Breast epithelium (tissue), 4 donors: ENCODE data around the gene BDKRB2. TPM values are rescaled to one million over a fixed set of nuclear protein-coding genes. Genes with fewer than 3 reads are reported as not detected.

ENCODE experiments used
- DNase-seq, 2 donors: peaks; one replicate each; pipeline ENCODE4 v3.0.0-alpha.2; 2019; ENCODE audit warnings: low spot score in 2 of 2
- H3K27ac ChIP-seq, 2 donors: fragments of 200-600 bp; sonication (generic) in 1 of 2; one replicate each; pipeline ENCODE4 v1.5.1; 2016 to 2019; ENCODE audit warnings: mild to moderate bottlenecking in 1 of 2
- H3K27me3 ChIP-seq, 2 donors: fragments of 200-600 bp; sonication (generic) in 1 of 2; one replicate each; pipeline versions ENCODE4 v1.5.1 to v1.6.0; 2017 to 2019; ENCODE audit warnings: control low read depth in 1 of 2, mild to moderate bottlenecking in 1 of 2
- H3K36me3 ChIP-seq: fragments of 200-600 bp; one replicate; pipeline ENCODE4 v1.5.1; 2019
- H3K4me1 ChIP-seq, 2 donors: fragments of 200-600 bp; sonication (generic); one replicate each; pipeline ENCODE4 v1.5.1; 2016 to 2019; ENCODE audit warnings: control low read depth in 1 of 2
- H3K4me3 ChIP-seq, 3 donors: fragments of 200-600 bp; sonication (generic); 1 replicate in 2 of 3; 2 replicates in 1 of 3; pipeline ENCODE4 v1.5.1; 2016 to 2019; ENCODE audit warnings: mild to moderate bottlenecking in 3 of 3, moderate library complexity in 2 of 3
- H3K9me3 ChIP-seq, 2 donors: fragments of 200-600 bp; sonication (generic) in 1 of 2; one replicate each; pipeline ENCODE4 v1.5.1; 2016 to 2019; ENCODE audit warnings: control low read depth in 1 of 2
- POLR2A ChIP-seq: fragments of 450-650 bp; IDR thresholded peaks from one replicate; pipeline ENCODE4 v1.6.1; 2016; ENCODE audit warnings: antibody characterized with exemption, mild to moderate bottlenecking, moderate library complexity
- POLR2AphosphoS5 ChIP-seq, 3 donors: sonication (generic); formaldehyde crosslinking; IDR thresholded peaks; one replicate each; pipeline ENCODE4 v1.6.1; 2017; ENCODE audit warnings: antibody characterized with exemption in 3 of 3
- intact Hi-C: fragments of 100-400 bp; cut with DNase I; formaldehyde crosslinking; loops from one replicate; pipeline ENCODE4 v1.15.1; 2023; ENCODE audit warnings: low total_unique reads
- total RNA-seq, 3 donors: library from RNA; depleted of rRNA; stranded (reverse); fragments of >200 nt; gene quantifications; one replicate each; pipeline ENCODE4 v1.1.0, GENCODE V29; 2016
- TF ChIP-seq, protein P1 (sequence below), 3 donors: fragments of 450-650 bp; IDR thresholded peaks; one replicate each; pipeline ENCODE4 v1.5.1; 2016 to 2017; ENCODE audit warnings: antibody characterized with exemption in 3 of 3, mild to moderate bottlenecking in 3 of 3, moderate library complexity in 3 of 3

Gene BDKRB2
- total RNA-seq, 3 donors from 2014 or later: 1.1 to 5.6 (median 4.2) TPM

DNA sequence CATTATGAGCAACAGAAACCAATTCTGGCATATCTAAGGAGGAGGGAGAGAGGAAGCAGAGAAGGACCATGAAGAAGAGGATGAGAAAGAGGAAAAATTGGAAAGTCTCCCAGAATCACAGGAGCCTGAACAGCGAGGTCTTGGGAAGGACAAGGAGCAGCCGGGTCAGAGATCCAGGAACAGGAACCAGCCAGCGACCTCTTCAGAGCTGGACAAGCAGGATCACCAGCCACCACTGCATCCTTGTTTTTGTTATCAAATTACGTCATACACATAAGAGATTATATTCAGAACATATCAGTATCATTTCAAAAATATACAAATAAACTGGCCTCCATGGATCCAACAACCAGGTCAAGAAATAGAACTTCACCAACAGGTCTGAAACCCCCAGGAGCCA is 22.1 kb upstream of the BDKRB2 start:
- intact Hi-C loops: loop anchor here (5.0 kb wide), 1 partner anchor 670 kb away; no protein-coding TSS in a partner anchor
- TF ChIP-seq, protein P1, sequence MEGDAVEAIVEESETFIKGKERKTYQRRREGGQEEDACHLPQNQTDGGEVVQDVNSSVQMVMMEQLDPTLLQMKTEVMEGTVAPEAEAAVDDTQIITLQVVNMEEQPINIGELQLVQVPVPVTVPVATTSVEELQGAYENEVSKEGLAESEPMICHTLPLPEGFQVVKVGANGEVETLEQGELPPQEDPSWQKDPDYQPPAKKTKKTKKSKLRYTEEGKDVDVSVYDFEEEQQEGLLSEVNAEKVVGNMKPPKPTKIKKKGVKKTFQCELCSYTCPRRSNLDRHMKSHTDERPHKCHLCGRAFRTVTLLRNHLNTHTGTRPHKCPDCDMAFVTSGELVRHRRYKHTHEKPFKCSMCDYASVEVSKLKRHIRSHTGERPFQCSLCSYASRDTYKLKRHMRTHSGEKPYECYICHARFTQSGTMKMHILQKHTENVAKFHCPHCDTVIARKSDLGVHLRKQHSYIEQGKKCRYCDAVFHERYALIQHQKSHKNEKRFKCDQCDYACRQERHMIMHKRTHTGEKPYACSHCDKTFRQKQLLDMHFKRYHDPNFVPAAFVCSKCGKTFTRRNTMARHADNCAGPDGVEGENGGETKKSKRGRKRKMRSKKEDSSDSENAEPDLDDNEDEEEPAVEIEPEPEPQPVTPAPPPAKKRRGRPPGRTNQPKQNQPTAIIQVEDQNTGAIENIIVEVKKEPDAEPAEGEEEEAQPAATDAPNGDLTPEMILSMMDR (IDR thresholded peaks at IDR 0.05): no peak
- TF ChIP-seq POLR2A: no peak
- no peak for TF ChIP-seq POLR2AphosphoS5 (IDR thresholded peaks at IDR 0.05)
- Histone ChIP-seq H3K9me3 (no peaks in the 10 kb centered on the region), H3K27me3 (no peaks in the 10 kb centered on the region), H3K36me3 (no peaks in the 10 kb centered on the region), H3K4me1 (no peaks in the 10 kb centered on the region), H3K4me3 (no peak overlapping the region), H3K27ac (no peak overlapping the region)
- no peak for DNase-seq

DNA sequence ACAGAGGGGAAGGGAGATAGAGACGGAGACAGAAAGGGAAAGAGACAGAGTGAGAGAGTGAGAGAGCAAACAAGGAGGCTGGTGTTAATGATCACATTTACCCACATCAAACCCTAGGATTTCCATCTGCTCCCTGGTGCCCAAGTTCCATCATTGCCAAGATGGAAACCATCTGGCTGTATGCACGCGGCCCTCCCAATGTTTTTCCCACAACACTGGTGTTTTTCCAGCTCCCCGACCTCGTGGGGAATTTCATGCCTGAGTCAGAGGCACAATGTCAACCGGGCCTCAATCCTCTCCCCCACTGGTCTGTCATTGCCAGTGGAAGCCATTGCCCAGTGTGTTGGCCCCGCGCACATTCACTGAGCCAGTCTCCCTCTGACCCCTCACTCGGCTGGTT is 19.9 kb upstream of the BDKRB2 start:
- Histone ChIP-seq H3K4me1 (no peaks in the 10 kb centered on the region), H3K9me3 (no peaks in the 10 kb centered on the region), H3K36me3 (no peaks in the 10 kb centered on the region), H3K27me3 (no peaks in the 10 kb centered on the region), H3K4me3 (no peak overlapping the region), H3K27ac (no peak overlapping the region)
- TF ChIP-seq POLR2AphosphoS5 (IDR thresholded peaks at IDR 0.05): no peak
- TF ChIP-seq, protein P1 (IDR thresholded peaks at IDR 0.05): no peak
- no peak for TF ChIP-seq POLR2A
- intact Hi-C loops: loop anchor here (5.0 kb wide), 1 partner anchor 672 kb away; no protein-coding TSS in a partner anchor
- DNase-seq: no peak

DNA sequence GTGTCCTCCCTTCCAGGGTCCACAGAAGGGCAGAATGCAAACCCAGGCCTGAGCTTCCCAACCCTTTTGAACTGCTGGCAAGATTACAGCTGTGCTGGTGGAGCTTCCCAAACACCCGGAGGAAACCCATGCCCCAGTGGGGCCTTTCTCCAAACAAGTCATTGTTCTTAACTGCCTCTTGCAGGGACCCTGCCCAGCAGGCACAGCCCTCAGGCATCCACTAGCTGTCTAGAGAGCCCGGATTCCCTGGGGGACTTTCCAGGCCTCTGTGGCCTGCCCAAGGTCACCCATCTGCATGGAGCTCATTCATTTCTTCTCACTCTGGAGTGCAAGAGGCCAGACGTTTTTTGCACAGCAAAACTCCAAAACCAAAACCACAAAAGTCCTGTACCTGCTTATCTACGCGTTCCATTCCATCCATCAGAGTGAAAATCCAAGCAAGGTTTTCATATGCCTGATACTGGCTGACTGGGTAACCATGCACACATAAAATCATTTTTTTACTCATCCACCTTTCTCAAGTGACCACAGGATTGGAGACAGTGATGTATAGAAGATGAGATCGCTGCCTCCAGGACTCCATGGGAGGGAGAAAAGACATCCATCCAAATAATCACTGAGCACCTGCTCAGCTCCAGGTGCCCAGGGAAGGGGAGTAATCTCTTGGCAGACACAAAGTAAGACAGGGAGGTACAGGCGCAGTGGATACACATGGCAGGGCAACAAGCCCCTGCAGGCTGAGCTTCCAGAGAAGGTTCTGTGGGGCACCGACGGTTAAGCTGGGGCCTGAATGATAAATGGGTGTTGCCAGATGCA is 17.2 kb upstream of the BDKRB2 start:
- Histone ChIP-seq H3K27me3 (no peaks in the 10 kb centered on the region), H3K27ac (no peak overlapping the region), H3K4me3 (no peak overlapping the region), H3K9me3 (no peaks in the 10 kb centered on the region), H3K36me3 (no peaks in the 10 kb centered on the region), H3K4me1 (no peaks in the 10 kb centered on the region)
- TF ChIP-seq, protein P1 (IDR thresholded peaks at IDR 0.05): no peak
- TF ChIP-seq POLR2AphosphoS5 (IDR thresholded peaks at IDR 0.05) (no peak), POLR2A (no peak)
- intact Hi-C loops: no loop called here
- no peak for DNase-seq

DNA sequence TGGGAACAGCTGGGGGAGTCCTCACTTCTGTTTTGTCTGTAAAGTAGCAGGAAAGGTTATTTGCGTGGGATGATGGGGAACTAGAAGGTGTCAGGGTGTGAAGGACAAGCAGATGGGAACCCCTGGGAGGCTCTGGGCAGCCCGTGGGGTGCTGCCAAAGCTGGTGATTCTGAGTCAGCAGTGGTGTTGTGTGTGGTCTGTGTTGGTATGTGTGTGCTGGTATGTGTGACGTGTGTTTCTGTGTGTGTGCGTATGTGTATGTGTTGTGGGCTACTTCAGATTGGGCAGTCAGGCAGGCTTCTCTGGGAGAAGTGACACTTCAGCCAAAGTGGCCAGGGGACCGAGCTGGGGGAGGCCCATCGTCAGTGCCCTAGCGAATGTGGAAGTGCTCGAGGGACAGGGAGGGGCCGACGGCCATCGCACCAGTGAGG is 15.3 kb upstream of the BDKRB2 start:
- no peak overlapping the region for H3K27ac ChIP-seq
- no peaks in the 10 kb centered on the region for H3K36me3 ChIP-seq
- H3K4me1 ChIP-seq: no peaks in the 10 kb centered on the region
- H3K9me3 ChIP-seq: no peaks in the 10 kb centered on the region
- H3K27me3 ChIP-seq: no peaks in the 10 kb centered on the region
- intact Hi-C loops: no loop called here
- no peak for DNase-seq
- TF ChIP-seq, protein P1 (IDR thresholded peaks at IDR 0.05): no peak
- TF ChIP-seq POLR2A (no peak), POLR2AphosphoS5 (IDR thresholded peaks at IDR 0.05) (no peak)
- H3K4me3 ChIP-seq: no peak overlapping the region

DNA sequence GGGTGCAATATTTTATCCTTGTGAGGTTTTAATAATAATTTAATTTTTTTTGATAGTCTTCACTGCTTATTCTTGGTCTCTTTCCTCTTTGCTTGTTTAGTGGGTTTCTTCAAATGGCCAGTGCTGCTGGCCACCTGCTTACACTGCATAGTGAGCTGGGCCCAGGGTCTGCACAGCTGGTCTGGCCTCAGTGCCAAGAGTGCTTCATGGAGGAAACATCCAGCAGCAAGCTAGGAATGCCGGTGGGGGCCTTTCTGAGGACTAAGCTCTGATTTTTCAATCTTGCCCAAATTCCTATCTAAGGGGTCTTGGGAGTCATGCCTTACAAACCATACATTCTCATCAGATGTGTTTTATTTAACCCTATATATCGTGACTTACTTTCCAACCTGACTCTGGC is 13.3 kb upstream of the BDKRB2 start:
- intact Hi-C loops: no loop called here
- no peaks in the 10 kb centered on the region for H3K9me3 ChIP-seq

More for the DNA sequence above, 13.3 kb upstream of the BDKRB2 start:
- Histone ChIP-seq H3K4me1 (no peaks in the 10 kb centered on the region), H3K27ac (no peak overlapping the region), H3K4me3 (no peak overlapping the region), H3K27me3 (no peaks in the 10 kb centered on the region), H3K36me3 (no peaks in the 10 kb centered on the region)
- DNase-seq: no peak
- TF ChIP-seq, protein P1 (IDR thresholded peaks at IDR 0.05): no peak
- TF ChIP-seq POLR2AphosphoS5 (IDR thresholded peaks at IDR 0.05) (no peak), POLR2A (no peak)
